NT2/D1 (cell line): ENCODE measurements around the gene C3.

Experiments used
- SUZ12 ChIP-seq: IDR thresholded peaks from 2 replicates; pipeline ENCODE4 v1.6.1; 2011; ENCODE audit not compliant: insufficient read length, insufficient read depth; ENCODE audit errors: extremely low read depth
- YY1 ChIP-seq: IDR thresholded peaks from 2 replicates; pipeline ENCODE4 v1.6.1; 2011; ENCODE audit not compliant: insufficient read length, insufficient read depth
- ZNF274 ChIP-seq: IDR thresholded peaks from 2 replicates; pipeline ENCODE4 v1.6.1; 2011; ENCODE audit warnings: mild to moderate bottlenecking, low read depth, low read length

DNA sequence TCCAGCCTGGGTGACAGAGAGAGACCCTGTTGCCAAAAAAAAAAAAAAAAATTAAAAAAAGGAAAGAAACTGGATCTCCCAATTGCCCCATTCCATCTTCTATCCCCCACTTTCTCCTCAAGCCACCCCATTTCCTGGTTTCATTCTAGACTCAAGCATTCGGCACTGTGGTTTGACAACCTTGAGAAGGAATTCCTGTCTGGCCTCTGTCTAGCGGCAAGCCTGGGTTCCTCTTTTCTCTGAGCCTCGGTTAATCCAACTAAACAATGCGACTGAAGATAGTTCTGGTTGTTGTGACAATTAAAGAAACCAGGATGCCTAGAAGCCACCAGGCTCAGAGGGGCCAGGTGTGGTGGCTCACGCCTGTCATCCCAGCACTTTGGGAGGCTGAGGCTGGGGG is 3.3 kb upstream of the C3 start:
- TF ChIP-seq ZNF274 (no peak), SUZ12 (no peak), YY1 (no peak)
